NCI-H1436 treated with DMSO at 0.1 percent for 48 hours (cell line): Measurements from ENCODE around the gene IGDCC3.

Experiments used
- DNase-seq: peaks from one replicate; lab custom pipeline; 2025; lab: John Stamatoyannopoulos, UW

The IGDCC3 gene

GRCh38 chr15:65377976-65378366, at the start of gene IGDCC3:
IGDCC3 (minus strand) TSS chr15:65378002; CDS start chr15:65377788, 214 bp downstream.
- DNase-seq: no peak

- no peak for DNase-seq
Observed at GRCh38 chr15:65426216-65426853, 48.5 kb upstream of the IGDCC3 start.

- no peak for DNase-seq
Observed at GRCh38 chr15:65424683-65425082, 46.9 kb upstream of the IGDCC3 start.

- no peak for DNase-seq
Observed at GRCh38 chr15:65423976-65424679, 46.3 kb upstream of the IGDCC3 start.

GRCh38 chr15:65423150-65423975, 45.6 kb upstream of the IGDCC3 start:
- no peak for DNase-seq

GRCh38 chr15:65421360-65422215, 43.8 kb upstream of the IGDCC3 start:
- DNase-seq: no peak

- DNase-seq: no peak
Observed at GRCh38 chr15:65420975-65421359, 43.2 kb upstream of the IGDCC3 start.

GRCh38 chr15:65418596-65418995, 40.8 kb upstream of the IGDCC3 start:
- DNase-seq: no peak

- no peak for DNase-seq
Observed at GRCh38 chr15:65416845-65417416, 39.1 kb upstream of the IGDCC3 start.

- no peak for DNase-seq
Observed at GRCh38 chr15:65414841-65415621, 37.2 kb upstream of the IGDCC3 start.

- no peak for DNase-seq
Observed at GRCh38 chr15:65413760-65414144, 36.0 kb upstream of the IGDCC3 start.

GRCh38 chr15:65413051-65413759, 35.4 kb upstream of the IGDCC3 start:
- DNase-seq: no peak

- no peak for DNase-seq
Observed at GRCh38 chr15:65412556-65412955, 34.8 kb upstream of the IGDCC3 start.

GRCh38 chr15:65411465-65412071, 33.8 kb upstream of the IGDCC3 start:
- DNase-seq: no peak

- no peak for DNase-seq
Observed at GRCh38 chr15:65410972-65411371, 33.2 kb upstream of the IGDCC3 start.

GRCh38 chr15:65410036-65410435, 32.2 kb upstream of the IGDCC3 start:
- no peak for DNase-seq

- no peak for DNase-seq
Observed at GRCh38 chr15:65409036-65409631, 31.3 kb upstream of the IGDCC3 start.

GRCh38 chr15:65408324-65409035, 30.7 kb upstream of the IGDCC3 start:
- no peak for DNase-seq
